Amygdala (tissue), 56 donors: Measurements from ENCODE around the gene SMAD3.

ENCODE experiments used
- DNase-seq, 56 donors: peaks; one replicate each; lab custom pipeline; 2025; lab: John Stamatoyannopoulos, UW

The SMAD3 gene

DNA sequence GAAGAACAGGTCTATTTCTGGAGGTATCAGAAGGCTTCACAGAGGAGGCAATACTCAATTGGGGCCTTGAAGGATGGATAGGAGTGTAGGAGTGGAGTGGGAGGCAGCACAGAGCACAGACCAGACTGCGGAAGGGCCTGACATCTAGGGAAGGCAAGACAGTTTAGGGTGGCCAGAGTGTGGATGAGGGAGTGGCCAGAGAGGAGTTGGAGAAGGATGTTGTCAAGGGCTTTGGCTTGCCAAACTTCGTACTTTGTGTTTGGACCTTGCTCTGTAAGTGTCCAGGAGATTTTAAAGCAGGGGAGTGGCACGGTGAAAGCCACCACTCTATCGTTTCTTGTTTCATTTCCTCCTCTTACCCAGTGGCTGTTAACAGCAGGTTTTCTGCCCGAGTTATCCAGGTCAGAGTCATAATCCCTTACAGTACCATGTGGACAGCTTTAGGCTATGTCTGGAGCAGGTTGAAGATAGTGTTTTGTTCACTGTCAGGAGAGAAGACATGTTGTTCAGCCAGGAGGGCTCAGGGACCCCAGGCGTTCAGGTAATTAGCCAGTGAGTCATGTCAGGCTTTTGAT lies 12.3 kb downstream of the SMAD3 start:
- DNase-seq: no peak

DNA sequence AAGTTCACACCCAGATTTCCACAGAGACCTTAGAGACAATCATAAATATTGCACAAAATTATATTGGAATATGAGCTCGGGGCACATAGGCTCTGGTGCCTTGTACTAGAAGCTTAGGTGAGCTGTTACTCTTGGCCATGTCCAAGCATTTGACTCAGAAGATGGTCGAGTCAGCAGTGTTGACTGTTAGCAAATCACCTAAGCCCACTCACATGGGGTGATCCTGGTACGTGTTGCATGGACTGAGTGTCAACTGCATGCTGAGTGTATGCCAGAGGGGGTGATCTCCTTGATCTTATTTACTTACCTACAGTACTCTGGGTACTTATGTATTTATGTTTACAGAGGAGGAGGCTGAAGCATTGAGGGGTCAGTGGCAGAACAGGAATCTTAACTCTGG lies 14.0 kb downstream of the SMAD3 start:
- no peak for DNase-seq

DNA sequence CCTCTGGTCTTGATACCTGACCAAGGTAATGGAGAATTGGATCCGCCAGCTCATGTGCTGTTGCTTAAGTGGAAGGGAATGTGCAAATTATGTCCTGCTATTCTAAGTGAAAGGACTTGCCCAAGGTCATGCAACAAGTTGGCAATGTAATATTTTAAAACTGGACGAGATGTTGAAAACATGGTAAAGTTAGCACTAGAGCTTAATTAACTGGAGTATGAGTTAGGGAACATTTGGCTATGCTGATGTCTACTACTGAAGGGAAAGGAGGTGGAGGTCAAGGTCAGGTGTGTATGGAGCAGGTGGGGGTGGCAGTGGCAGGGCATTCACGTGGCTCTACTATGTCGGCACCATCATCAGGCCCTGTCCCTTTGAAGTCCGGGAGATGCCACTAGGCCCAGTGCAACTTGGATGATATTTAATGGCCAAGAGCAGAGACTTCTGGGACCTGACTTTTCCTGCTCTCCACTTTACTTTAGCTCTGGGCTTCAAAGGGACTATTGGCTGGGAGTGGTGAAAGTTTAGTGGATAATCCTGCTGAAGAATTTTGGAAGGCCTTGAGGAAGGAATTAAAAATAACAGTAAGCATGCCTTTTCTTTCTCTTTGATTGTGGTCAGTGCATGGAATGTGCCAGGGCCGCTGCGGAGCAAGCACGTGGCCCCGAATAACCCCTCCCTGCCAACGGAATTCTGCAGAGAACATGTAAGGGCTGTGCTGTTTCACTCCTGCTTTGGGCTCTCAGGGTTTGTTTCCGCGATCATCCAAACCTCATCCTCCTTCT lies 14.9 kb downstream of the SMAD3 start:
- no peak for DNase-seq

DNA sequence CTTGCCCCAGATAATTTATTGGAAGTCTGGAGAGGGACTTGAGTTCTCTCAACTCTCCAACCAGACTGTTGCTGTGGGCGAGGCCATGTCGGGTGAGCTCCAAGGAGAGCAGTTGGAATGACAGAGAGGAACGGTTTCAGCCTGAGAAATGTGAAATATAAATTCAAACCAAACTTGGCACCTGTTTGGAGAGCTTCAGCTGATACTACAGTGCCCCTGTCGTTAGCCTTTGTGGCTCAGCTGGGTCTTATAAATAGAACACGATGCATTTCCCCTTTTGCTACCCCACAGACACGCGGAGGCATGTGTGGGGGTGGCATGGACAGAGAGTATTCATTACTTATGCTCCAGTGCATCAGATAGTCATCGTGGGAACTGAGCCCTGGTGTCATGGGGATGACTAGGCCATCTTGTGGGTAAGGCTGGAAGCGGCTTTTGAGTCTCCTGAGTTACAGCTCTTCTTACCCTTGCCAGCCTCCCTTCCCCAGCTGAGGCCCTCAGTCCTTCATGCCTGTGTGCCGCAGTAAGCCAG lies 15.6 kb downstream of the SMAD3 start:
- peak in 23 of 56 donors; percentile 14 to 68 (median 30) for DNase-seq

DNA sequence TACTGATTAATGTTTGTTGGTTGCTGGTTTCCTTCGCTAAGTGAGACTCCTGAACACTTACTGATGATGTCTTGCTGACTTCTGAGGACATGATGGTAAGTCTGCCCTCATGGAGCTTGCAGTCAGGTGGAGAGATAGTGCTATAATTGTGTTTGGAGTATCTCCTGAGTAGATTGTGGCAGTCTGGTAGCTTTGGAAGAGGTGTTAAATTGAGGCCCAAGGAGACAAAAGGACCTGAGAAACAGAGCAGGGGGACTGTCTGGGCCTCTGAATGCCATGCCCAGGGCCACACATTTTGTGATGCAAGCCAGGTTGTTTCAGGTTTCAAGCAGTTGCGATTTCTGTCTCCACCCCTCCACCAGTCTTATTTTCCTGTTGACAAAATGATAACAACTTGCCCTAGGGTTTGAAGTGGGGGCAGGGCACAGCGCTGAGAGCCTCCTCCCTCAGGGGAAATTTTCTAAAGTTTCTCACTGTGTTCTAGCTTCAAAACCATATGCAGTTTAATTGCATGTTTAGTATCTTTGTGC lies 16.7 kb downstream of the SMAD3 start:
- DNase-seq: no peak

DNA sequence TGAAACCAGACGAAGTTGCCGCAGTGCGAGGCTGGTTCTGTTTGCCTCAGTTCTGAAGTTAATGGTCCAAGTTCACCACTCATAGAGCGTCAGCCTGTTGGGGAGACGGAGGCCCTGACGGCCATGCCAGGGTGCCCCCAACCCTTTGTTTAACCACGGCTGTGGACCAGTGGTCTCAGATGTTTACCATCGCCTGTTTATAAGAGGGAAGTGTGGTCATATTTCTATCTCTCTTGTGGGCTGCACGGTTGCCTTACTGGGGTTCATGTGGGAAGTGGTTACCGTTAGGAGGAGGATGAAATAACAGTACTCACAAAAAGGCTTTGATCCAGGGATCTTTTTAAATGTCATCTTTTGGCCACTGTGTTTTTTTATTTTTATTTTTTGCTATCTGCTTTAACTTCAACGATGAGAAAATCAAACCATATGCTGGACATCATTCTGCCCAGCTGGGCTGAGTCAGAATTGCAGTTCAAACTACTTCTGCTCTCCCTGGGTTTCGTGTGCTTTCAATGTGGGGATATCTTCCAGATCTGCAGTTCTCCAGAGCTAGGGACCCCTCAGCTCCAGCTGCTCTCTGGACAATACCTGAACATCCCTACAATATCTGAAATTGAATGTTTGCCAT lies 17.8 kb downstream of the SMAD3 start:
- no peak for DNase-seq

DNA sequence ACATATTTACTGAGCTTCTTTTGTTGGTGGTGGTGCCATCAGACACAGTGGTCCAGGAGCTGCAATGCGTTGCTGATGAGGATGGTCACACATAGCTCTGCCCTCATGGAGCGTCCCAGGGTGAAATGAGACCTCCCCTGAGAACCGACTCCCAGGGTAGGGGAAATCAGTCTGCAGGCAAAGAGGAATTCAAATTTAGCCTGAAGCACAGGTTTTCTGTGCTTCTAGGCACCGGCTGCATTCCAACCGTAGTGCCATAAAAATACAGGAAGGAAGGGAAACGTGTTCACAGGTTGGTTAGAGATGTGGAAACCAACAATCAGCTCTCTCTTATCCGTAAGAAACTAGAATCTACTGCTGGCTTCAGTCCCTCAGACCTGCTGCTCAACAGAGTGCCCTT lies 19.2 kb downstream of the SMAD3 start:
- no peak for DNase-seq

DNA sequence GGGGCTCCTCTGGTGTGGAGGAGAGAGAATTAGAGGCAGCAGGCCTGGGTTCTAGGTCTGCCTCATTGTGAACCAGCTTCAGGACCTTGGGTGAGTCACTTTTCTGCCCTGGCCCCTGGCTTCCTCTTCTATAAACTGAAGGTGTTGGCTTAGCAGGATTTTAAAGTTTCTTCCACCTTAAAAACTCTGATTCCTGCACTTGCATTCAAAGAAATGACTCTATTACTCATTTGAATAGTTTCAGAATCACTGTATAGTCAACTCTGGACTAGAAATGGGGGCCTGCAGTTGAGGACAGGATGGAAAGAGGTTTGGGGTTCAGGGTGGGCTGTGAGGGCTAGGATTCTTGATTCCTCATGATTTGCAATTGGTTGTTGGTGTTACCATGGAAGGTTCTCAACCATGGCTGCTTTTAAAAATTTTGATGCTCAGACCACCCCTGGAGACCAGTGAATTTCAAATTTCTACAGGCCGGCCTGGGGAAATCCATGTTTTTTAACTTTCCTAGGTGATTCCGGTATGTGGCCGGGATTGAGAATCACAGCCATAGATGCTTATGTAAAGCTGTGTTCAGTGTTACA lies 19.9 kb downstream of the SMAD3 start:
- no peak for DNase-seq

DNA sequence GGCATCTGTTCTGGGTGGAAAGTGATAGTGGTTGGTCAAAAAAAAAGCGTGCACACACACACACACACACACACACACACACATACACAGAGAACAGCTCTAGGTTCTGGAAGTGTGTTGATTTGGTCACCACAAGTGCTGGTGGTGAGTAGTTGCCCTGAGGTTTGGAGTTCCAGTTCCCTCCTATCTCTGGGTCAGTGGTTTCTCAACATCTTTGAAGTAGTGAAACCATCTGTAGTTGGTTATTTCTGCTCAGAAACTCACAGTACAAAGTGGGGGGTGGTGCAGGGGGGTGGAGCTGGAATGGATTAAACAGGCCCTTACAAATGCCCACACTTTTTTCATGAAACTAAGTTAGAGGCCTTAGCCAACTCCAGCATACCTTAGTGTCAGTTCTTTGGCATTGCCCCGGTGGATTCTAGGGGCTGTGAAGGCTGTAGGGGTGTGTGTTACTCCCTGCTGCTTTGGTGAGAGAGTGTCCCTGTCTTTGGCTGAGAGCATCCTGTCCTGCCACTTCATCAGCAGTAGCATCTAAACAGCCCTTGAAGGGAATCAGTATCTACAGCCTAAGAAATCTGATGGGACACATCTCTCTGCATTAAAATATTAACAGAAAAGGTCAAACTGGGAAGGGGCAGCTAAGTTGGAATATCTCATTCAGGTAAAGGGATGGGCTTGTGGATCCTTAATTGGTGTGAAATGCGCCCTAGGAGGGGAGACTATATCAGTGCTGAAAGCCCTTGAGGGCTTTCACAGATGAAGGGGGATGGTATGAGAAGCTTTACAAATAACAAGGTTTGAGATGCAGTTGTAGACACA lies 20.6 kb downstream of the SMAD3 start:
- peak in 4 of 56 donors; percentile 14 to 35 (median 28) for DNase-seq

DNA sequence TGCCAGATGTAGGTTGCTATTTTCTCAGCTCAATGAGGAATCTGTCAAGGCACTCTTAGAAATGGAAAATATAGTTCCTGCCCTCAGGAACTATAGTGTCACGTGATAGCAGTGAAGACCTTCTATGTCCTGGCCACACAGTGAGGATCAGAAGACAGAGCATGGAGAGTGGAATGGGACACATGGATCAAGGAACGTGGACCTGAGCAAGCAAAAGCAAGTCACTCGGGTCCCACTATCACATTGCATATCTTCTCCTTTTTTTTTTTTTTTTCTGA lies 21.2 kb downstream of the SMAD3 start:
- no peak for DNase-seq

DNA sequence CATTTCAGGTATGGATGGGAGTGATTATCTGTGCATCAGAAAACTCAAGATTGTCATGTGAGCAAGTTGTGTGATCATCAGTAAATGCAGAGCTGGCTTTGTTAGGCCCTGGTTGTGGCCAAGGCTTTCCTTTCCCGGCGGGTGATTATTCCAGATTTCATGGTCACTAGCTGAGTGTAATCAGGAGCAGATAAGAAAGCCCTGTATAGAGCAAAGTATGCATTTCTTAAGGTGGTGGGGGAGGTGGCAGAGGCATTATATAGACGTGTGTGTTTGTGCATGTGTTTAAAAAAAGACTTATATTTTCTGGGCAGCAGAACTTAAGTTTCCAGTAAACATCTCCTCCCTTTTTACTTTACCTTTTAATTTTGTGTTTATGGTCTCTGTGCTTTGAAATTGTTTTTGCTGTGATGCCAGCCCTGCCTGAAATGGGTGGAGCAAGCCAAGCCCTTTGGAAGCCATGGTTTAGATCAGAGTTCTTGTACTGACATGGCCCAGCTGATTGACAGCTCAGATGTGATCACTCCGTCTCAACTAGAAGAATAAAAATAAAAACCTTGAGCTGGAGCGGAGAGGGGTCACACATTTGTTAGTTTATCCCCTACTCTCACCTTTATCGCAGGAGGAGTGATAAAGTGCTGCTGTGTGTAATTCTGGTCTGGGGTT lies 22.2 kb downstream of the SMAD3 start:
- no peak for DNase-seq

DNA sequence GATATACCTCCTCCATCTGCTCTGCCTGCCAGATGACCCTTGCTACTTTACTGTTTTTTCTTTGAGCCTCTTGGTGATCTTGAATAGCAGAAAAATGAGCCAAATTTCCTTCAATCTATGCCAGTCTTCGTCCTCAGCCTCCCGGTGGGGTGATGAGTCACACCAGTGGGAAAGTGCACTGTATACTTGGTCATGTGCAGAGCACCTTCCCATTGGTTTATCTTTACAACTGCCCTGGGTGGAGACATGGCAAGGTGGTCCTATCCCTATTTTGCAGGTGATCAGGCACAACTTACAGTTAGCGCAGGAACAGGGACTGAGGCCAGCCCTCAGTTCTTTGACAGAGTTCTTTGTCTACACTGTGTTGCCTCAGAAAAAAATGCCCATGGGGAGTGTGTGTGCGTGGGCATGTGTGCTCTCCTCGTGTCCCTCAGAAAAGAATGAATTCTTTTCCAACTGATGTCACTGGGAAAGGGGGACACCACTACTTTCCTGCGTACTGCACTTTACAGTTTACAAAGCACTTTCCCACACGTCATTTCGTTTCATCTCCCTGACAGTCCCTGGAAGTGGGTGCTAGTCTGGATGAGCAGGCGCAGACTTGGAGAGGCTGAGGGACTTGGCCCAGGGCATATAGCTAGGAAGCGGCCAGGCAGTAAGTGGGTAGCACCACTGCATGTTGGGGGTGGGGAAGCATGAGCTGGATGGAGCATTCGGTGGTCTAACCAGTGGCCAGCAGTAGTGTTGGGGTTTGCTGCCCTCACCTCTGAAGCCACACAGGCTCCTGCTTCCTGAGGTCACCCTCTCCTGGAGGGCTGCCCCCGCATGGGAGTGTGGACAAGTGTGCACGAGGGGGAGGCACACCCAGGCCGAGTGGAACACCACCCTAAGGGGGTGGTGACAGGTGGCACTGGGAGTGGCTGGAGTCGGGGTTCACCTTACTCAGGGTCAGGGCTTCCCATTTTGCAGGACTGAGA lies 24.1 kb downstream of the SMAD3 start:
- DNase-seq: no peak

DNA sequence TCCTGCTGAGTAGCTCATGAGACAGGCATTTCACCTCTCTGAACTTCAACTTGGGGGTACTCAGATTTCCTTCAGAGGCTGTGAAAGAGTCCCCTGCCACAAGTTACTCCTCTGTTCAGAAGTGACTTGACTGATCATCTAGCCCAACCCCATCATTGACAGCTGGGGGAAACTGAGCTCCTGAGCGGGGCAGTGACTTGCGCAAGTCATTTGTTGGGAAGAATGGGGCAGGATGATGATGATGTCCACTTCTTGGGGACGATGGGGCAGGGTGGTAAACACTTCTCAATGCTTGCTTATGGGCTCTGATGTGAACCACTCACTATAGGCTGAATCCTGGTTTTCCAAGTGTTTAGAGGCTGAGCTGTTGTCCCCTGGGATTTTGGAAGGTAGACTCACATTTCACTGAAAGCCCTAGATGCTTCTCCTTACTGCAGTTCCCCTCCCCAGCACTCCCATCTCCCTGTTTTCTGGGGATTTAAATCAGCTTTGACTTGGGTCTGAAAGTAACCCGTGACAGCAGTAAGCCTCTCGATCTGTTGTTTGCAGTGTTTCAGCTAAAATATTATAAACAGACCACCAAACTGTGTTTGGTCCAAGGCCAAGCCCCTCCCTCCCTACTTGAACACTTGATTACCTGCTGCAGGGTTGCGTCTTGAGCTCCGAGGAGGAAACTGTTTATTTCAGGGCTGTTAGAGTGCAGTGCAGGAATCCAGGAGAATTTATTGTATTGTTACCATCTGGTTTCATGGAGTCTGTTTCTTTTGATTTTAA lies 25.1 kb downstream of the SMAD3 start:
- DNase-seq: no peak

DNA sequence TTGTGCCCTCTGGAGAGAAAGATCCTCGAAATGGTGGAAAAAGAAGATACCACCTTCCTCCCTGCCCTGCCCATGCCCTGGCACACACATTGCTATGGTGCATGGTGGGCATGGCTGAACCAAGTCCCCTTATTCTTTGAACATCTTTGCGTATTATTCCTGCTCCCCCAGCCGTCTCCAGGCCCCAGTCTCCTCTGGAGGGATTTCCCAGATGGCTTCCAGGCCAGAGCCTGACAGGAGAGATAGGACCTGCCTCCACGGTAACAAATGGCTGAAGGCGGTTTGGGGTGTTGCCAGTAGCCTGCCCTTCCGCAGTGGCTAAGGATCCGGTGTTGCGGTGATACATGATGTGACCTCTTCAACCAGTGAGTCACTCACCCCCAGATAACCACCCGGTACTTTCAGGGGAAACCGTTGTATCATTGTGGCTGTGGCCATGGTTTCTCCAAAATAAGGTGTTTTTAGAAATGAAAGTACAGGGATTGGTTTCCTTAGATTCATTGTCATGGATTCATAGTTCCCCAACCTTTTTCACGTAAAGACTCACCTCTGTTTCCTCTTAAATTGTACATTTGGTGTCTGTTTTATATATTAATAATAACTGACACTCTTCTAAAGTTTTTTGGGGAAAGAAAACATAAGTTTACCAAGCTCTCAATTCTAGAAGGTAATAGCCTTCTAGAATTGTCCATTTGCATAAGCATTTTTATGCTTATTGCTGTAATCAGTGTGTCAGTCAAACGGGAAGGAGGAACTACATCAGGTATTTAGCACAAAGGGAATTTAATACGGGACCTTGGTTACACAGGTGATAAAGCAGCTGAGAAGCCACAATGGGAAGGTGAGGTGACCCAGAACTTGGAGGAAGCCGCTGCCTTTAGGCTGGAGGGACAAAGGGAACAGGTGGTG lies 25.9 kb downstream of the SMAD3 start:
- DNase-seq: no peak

DNA sequence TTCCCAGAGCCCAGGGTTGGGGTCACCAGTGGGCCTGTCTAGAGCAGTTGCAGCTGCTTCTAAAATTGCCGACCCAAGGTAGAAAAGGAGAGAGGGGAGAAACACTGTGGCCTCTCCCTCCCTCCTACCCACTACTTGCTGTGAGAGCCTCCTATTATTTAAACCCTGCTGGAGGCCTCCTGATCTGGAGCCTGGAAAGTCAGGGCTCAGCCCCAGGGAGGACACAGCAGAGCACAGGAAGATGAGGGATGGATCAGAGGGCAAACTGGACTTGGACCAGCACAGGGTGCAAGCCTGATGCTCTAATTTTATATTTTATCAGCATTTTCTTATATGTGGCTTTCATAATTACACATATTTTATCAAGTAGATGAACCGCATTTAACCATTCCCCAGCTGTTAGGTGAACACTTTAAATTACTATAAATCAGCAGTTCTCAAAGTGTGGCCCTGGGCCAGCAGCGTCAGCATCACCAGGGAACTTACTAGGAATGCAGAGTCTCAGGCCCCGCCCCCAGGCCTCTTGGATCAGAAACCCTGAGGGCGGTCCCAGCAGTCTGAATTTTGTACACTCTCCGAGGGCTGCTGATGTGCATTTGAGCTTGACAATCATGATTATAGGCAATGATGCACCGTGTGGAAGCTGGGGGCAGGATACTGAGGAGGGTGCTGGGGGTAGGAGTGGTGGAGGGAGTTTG lies 26.7 kb downstream of the SMAD3 start:
- no peak for DNase-seq
